ENCODE results near the gene AMOTL1.

- TF ChIP-seq, protein P1, sequence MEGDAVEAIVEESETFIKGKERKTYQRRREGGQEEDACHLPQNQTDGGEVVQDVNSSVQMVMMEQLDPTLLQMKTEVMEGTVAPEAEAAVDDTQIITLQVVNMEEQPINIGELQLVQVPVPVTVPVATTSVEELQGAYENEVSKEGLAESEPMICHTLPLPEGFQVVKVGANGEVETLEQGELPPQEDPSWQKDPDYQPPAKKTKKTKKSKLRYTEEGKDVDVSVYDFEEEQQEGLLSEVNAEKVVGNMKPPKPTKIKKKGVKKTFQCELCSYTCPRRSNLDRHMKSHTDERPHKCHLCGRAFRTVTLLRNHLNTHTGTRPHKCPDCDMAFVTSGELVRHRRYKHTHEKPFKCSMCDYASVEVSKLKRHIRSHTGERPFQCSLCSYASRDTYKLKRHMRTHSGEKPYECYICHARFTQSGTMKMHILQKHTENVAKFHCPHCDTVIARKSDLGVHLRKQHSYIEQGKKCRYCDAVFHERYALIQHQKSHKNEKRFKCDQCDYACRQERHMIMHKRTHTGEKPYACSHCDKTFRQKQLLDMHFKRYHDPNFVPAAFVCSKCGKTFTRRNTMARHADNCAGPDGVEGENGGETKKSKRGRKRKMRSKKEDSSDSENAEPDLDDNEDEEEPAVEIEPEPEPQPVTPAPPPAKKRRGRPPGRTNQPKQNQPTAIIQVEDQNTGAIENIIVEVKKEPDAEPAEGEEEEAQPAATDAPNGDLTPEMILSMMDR (IDR thresholded peaks at IDR 0.05): no peak
- TF ChIP-seq ZFX (IDR thresholded peaks at IDR 0.05; ENCODE audit: borderline replicate concordance): no peak
Measured at GRCh38 chr11:94923004-94923334, 154.8 kb downstream of the AMOTL1 start.
